ENCODE data around the gene RNF151. TPM values are rescaled to one million over a fixed set of nuclear protein-coding genes. Genes with fewer than 3 reads are reported as not detected.
"Not testable (repeated sequence)": the region's sequence is repeated elsewhere in the genome, so short reads cannot be mapped to it uniquely, and the experiment has no call there.

Gene RNF151
- total and polyA plus RNA-seq, 2 donors from 2014 or later = not detected

DNA sequence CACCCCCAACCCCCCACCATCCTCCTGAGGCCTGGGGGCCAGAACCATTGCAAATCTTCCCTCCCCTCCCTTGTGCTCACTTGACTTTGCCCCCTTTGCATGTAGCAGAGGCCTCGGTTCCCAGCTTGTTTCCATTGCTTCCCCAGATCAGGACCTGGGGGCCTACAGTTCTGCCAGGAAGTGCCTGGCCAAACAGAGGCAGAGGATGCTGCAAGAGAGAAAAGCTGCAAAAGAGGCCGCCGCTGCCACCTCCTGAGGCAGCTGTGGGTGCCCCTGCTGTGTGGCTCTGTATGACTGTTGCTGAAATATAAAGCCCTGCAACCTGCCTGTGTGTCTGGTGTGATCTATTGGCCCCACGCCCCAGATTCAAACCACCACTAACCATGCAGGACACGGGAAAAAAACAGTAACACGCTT, 5.0 kb upstream of the RNF151 start:
- no peak for FAIRE-seq
- Histone ChIP-seq H3K9me3 (ENCODE audit: control insufficient read depth in 2 of 3, insufficient read depth in 1 of 3, low read length in 3 of 3) (no peaks in the 10 kb centered on the region), H3K27ac (ENCODE audit: low read depth in 2 of 2, low read length in 2 of 2) (no peak overlapping the region), H3K27me3 (ENCODE audit: control insufficient read depth, insufficient read depth, low read length) (no peaks in the 10 kb centered on the region), H3K4me1 (ENCODE audit: control insufficient read depth in 2 of 3, insufficient read depth in 2 of 3, low read depth in 1 of 3, low read length in 3 of 3) (peaks cover 0 to 21% (median 20%) of the 10 kb centered on the region in 3 donors), H3K36me3 (ENCODE audit: control insufficient read depth in 2 of 3, insufficient read depth in 3 of 3, low read length in 3 of 3) (peaks cover 0 to 6% (median 6%) of the 10 kb centered on the region in 3 donors), H3K9ac (ENCODE audit: low read length in 3 of 3) (no peak overlapping the region), H3K4me3 (ENCODE audit: low read length in 3 of 3) (no peak overlapping the region)
- DNase-seq = no peak
- intact Hi-C loops (cut with DNase I) = no loop called here
- TF ChIP-seq, protein P1, sequence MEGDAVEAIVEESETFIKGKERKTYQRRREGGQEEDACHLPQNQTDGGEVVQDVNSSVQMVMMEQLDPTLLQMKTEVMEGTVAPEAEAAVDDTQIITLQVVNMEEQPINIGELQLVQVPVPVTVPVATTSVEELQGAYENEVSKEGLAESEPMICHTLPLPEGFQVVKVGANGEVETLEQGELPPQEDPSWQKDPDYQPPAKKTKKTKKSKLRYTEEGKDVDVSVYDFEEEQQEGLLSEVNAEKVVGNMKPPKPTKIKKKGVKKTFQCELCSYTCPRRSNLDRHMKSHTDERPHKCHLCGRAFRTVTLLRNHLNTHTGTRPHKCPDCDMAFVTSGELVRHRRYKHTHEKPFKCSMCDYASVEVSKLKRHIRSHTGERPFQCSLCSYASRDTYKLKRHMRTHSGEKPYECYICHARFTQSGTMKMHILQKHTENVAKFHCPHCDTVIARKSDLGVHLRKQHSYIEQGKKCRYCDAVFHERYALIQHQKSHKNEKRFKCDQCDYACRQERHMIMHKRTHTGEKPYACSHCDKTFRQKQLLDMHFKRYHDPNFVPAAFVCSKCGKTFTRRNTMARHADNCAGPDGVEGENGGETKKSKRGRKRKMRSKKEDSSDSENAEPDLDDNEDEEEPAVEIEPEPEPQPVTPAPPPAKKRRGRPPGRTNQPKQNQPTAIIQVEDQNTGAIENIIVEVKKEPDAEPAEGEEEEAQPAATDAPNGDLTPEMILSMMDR (IDR thresholded peaks at IDR 0.05; ENCODE audit: borderline replicate concordance, extremely low read depth, insufficient read depth) = no peak

DNA sequence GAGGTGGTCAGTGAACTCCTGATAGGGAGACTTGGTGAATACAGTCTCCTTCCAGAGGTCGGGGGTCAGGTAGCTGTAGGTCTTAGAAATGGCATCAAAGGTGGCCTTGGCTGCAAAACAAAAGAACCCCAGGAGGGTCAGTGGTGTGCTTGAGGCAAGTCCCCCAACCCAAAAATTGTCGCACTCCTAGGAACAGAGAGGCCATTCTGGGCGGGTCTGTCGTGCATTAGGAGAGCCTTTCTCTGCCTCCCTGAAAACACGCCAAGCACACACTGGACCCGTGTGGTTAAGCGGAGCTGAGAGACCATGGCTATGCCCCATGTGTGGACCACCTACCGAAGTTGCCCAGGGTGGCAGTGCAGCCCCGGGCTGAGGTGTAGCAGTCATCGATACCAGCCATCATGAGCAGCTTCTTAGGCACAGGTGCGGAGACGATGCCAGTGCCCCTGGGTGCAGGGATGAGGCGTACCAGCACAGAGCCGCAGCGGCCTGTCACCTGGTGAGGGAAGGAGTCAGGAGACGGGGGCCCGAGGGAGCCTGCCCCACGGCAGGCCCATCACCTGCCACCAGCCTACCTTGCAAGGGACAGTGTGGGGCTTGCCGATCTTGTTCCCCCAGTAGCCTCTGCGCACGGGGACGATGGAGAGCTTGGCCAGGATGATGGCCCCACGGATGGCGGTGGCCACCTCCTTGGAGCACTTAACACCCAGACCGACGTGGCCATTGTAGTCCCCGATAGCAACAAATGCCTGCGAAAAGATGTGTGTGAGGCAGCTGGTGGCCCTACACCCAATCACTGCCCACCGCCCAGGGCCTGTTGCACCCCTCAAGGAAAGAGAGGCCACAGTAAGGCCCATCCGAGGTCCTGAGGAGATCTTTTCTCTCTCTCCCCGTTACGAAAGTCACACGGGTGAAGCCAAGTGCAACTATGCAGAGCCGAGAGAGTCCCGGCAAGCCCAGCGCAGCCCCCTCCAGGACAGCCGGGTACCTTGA, 4.2 kb upstream of the RNF151 start:
- H3K27me3 ChIP-seq (ENCODE audit: control insufficient read depth, insufficient read depth, low read length); H3K9ac ChIP-seq (ENCODE audit: low read length in 3 of 3); H3K4me3 ChIP-seq (ENCODE audit: low read length in 3 of 3); H3K36me3 ChIP-seq (ENCODE audit: control insufficient read depth in 2 of 3, insufficient read depth in 3 of 3, low read length in 3 of 3); FAIRE-seq; H3K9me3 ChIP-seq (ENCODE audit: control insufficient read depth in 2 of 3, insufficient read depth in 1 of 3, low read length in 3 of 3); H3K27ac ChIP-seq (ENCODE audit: low read depth in 2 of 2, low read length in 2 of 2); DNase-seq; intact Hi-C loops (cut with DNase I): not testable (repeated sequence)
- peaks cover 0 to 21% (median 20%) of the 10 kb centered on the region in 3 donors for H3K4me1 ChIP-seq (ENCODE audit: control insufficient read depth in 2 of 3, insufficient read depth in 2 of 3, low read depth in 1 of 3, low read length in 3 of 3)

DNA sequence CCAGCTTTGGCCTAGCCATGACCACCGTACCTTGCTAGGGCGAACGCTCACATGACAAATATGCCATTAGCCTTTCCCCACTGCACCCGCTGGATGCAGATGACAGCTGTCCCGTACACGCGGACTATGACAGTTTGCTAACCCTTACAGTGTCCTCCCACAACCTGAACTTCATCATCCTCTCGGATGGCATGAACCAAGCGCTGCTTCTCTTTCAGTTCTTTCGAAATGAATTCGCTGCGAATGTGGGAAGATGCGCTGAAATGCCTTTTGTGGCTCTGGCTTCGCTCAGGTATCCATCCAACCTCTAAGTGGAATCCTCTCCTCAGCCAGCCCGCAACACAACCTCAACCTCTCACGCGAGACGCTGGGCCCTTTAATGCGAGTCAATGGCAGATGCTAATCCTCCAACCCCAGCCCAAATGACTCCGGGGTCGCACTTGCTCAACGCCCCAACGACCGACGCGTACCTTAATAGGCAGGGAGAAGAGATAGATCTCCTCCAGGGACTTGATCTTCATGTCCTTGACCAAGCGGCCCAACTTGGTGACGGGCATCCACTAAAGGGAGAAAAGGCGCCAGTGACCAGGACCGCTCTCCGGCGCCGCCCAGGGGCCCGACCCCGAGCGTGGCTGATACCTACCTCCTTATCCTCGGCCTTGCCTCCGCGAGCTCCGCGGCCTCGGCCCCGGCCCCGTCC, 2.7 kb upstream of the RNF151 start:
- peaks cover 0 to 20% (median 18%) of the 10 kb centered on the region in 3 donors for H3K4me1 ChIP-seq (ENCODE audit: control insufficient read depth in 2 of 3, insufficient read depth in 2 of 3, low read depth in 1 of 3, low read length in 3 of 3)
- DNase-seq (peak; percentile 54 to 85 (median 61)), FAIRE-seq (no peak)
- H3K27ac ChIP-seq (ENCODE audit: low read depth in 2 of 2, low read length in 2 of 2) = peak overlapping the region; percentile 93 to 95
- H3K9ac ChIP-seq (ENCODE audit: low read length in 3 of 3) = peak overlapping the region; percentile 45 to 93 (median 71)
- peaks cover 0 to 6% (median 6%) of the 10 kb centered on the region in 3 donors for H3K36me3 ChIP-seq (ENCODE audit: control insufficient read depth in 2 of 3, insufficient read depth in 3 of 3, low read length in 3 of 3)
- intact Hi-C loops (cut with DNase I) = no loop called here
- TF ChIP-seq, protein P1 (IDR thresholded peaks at IDR 0.05; ENCODE audit: borderline replicate concordance, extremely low read depth, insufficient read depth) = no peak
- peak overlapping the region; percentile 61 to 80 (median 76) for H3K4me3 ChIP-seq (ENCODE audit: low read length in 3 of 3)
- H3K27me3 ChIP-seq (ENCODE audit: control insufficient read depth, insufficient read depth, low read length) = no peaks in the 10 kb centered on the region
- H3K9me3 ChIP-seq (ENCODE audit: control insufficient read depth in 2 of 3, insufficient read depth in 1 of 3, low read length in 3 of 3) = no peaks in the 10 kb centered on the region
